ENCODE measurements around the gene FBXW11.
A peak's percentile ranks its signal among the peaks of the same experiment; 100 is the strongest.
"Not testable (repeated sequence)": the region's sequence is repeated elsewhere in the genome, so short reads cannot be mapped to it uniquely, and the experiment has no call there.

Gene FBXW11

GRCh38 chr5:171956314-171956713, 50.1 kb downstream of the FBXW11 start:
- DNase-seq (ENCODE audit: insufficient read length, low spot score) = no peak
- no peak for FAIRE-seq

GRCh38 chr5:171955761-171956160, 50.7 kb downstream of the FBXW11 start:
- DNase-seq (ENCODE audit: insufficient read length, low spot score) (no peak), FAIRE-seq (no peak)

- FAIRE-seq = no peak
- no peak for DNase-seq (ENCODE audit: insufficient read length, low spot score)
Measured at GRCh38 chr5:171954721-171955120, 51.7 kb downstream of the FBXW11 start.

GRCh38 chr5:171953860-171954701, 52.4 kb downstream of the FBXW11 start:
- FAIRE-seq = no peak
- no peak for DNase-seq (ENCODE audit: insufficient read length, low spot score)

- DNase-seq (ENCODE audit: insufficient read length, low spot score) (no peak), FAIRE-seq (no peak)
Measured at GRCh38 chr5:171952021-171952420, 54.4 kb downstream of the FBXW11 start.

DNA sequence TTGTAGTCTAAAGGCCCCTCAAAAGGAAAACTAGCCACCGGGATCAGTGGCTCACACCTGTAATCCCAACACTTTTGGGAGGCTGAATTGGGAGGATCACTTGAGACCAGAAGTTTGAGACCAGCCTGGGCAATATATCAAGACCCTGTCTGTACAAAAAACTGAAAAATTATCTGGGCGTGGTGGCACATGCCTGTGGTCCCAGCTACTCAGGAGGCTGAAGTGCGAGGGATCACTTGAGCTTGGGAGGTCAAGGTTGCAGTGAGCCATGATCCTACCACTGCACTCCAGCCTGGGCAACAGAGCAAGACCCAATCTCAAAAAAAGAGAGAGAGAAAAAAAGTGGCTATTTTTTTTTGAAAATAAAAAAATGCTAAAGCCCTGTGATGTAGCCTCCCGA, 55.2 kb downstream of the FBXW11 start:
- DNase-seq (ENCODE audit: insufficient read length, low spot score) = no peak
- FAIRE-seq = no peak

DNA sequence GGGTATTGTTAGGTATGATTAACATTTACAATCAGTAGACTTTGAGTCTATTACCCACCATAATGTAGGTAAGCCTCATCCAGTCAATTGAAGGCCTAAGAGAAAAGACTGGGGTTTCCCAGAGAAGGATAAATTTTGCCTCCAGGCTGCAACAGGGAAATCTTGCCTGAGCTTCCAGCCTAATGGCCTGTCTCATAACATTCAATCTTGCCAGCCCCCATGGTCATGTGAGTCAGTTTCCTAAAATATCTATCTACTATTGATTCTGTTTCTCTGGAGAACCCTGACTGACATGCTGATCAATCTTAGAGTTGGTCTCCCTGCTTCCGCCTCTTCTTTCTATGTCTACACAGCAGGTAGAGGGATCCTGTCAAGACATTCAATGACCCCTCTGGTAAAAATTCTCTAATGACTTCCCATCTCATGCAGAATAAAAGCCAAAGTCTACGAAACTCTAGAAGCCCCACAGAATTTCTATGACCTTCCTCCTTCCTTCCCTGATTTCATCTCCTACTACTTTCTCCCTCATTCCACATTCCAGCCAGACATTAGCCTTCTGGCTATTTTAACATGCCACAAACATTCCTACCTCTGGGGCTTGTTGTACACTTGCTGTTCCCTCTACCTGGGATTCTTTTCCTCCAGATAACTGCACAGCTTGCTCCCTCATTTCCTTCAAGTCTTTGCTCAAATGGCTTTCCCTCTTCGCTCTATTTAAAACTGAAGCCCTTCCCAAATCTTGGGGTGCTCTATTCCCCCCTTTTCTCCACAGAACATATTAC, 60.2 kb downstream of the FBXW11 start:
- FAIRE-seq (no peak), DNase-seq (ENCODE audit: insufficient read length, low spot score) (no peak)

- peak; percentile 23 for FAIRE-seq
- DNase-seq (ENCODE audit: insufficient read length, low spot score) = no peak
Measured at GRCh38 chr5:171945476-171945875, 61.0 kb downstream of the FBXW11 start.

DNA sequence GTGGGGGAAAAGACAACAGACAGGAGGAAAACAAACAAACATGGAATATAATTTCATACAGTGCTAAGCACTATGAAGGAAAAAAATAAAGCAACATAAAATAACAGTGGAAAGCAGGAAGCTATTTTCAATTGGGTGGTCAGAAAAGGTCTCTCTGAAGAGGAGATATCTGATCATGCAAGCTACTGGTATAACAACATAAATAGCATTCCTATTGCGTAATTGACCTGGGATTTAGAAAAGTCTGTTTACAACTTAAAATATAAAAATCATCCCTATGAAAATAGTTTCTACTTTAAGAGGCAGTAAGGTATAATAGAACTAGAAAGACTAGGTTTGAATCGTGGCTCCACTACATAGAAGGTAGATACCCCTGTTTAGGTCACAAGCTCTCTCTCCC, 61.4 kb downstream of the FBXW11 start:
- no peak for FAIRE-seq
- DNase-seq (ENCODE audit: insufficient read length, low spot score) = no peak

DNA sequence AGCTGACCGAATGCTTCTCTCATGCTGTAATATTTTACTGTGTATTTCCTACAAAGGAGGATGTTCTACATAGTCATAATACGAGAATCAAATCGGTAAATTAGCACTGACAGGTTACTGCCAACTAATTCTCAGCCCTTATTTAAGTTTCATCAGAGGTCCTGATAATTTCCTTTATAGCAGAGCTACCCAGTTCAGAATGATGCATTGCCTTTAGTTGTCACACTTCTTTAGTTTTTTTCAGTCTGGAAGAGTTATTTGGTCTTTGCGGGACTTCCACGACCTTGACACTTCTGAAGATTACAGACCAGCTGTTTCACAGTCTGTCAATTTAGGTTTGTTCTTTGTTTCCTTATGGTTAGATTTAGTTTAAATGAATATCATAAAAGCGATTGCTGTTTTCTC, 64.3 kb downstream of the FBXW11 start:
- DNase-seq (ENCODE audit: insufficient read length, low spot score) = not testable (repeated sequence)
- FAIRE-seq = peak; percentile 97

DNA sequence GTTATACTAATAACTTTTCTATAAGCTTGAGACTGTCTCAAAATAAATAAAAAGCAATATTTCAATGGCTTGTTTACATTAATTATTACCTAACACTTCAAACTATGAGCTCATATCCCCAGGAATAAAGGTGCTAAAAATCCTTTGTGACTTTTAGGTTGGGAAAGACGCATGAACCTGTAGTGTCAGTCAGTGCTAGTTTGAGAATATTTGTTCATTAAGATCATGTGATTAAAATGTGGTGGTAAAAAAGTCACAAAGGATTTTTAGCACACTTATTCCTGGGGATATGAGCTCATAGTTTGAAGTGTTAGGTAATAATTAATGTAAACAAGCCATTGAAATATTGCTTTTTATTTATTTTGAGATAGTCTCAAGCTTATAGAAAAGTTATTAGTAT, 64.8 kb downstream of the FBXW11 start:
- not testable (repeated sequence) for DNase-seq (ENCODE audit: insufficient read length, low spot score); FAIRE-seq

DNA sequence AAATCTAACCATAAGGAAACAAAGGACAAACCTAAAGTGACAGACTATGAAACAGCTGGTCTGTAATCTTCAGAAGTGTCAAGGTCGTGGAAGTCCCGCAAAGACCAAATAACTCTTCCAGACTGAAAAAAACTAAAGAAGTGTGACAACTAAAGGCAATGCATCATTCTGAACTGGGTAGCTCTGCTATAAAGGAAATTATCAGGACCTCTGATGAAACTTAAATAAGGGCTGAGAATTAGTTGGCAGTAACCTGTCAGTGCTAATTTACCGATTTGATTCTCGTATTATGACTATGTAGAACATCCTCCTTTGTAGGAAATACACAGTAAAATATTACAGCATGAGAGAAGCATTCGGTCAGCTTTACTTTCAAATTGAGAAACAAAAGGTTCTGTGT, 65.2 kb downstream of the FBXW11 start:
- FAIRE-seq = peak; percentile 96
- not testable (repeated sequence) for DNase-seq (ENCODE audit: insufficient read length, low spot score)

GRCh38 chr5:171939951-171940350, 66.5 kb downstream of the FBXW11 start:
- no peak for DNase-seq (ENCODE audit: insufficient read length, low spot score)
- FAIRE-seq = no peak

DNA sequence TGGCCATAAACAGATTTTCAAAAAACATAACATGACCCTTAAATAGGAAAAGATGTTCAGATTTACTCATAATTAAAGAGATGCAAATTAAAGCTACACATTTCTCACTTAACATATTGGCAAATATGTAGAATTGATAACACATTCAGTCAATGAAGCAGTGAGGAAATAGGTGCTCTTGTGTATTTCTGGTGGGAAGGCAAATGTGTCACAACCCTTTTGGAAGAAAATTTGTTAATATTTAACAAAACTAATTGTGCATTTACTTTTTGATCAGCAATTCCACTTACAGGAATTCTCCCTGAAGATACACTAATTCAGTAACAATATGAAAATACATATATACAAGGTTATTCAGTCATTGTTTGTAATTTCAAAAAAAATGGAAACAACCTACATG, 68.1 kb downstream of the FBXW11 start:
- DNase-seq (ENCODE audit: insufficient read length, low spot score) (no peak), FAIRE-seq (no peak)

GRCh38 chr5:171937351-171937750, 69.1 kb downstream of the FBXW11 start:
- FAIRE-seq = no peak
- no peak for DNase-seq (ENCODE audit: insufficient read length, low spot score)

- DNase-seq (ENCODE audit: insufficient read length, low spot score) = no peak
- no peak for FAIRE-seq
Measured at GRCh38 chr5:171934586-171934985, 71.9 kb downstream of the FBXW11 start.

- no peak for DNase-seq (ENCODE audit: insufficient read length, low spot score)
- FAIRE-seq = peak; percentile 77
Measured at GRCh38 chr5:171931163-171931562, 75.3 kb downstream of the FBXW11 start.

- DNase-seq (ENCODE audit: insufficient read length, low spot score) = no peak
- FAIRE-seq = peak; percentile 74
Measured at GRCh38 chr5:171927345-171927941, 79.0 kb downstream of the FBXW11 start.

DNA sequence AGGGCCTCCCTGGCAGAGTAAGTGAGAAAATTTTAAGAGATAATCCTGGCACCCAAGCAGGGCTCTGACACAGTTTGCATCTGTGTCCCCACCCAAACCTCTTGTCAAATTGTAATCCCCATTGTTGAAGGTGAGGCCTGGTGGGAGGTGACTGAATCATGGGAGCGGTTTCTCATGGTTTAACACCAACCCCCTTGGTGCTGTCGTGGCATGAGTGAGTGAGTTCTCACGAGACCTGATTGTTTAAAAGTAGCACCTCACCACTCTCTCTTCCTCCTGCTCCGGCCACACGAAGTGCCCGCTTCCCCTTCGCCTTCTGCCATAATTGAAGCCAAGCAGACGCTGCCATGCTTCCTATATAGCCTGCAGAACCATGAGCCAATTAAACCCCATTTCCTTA, 80.1 kb downstream of the FBXW11 start:
- FAIRE-seq (peak; percentile 87), DNase-seq (ENCODE audit: insufficient read length, low spot score) (no peak)

- no peak for DNase-seq (ENCODE audit: insufficient read length, low spot score)
- FAIRE-seq = no peak
Measured at GRCh38 chr5:171924493-171925122, 81.8 kb downstream of the FBXW11 start.

GRCh38 chr5:171920765-171921391, 85.6 kb downstream of the FBXW11 start:
- DNase-seq (ENCODE audit: insufficient read length, low spot score) (no peak), FAIRE-seq (no peak)

Data from GM19239 (cell line).